ENCODE measurements around the gene ABHD17A.
"Not testable (repeated sequence)": the region's sequence is repeated elsewhere in the genome, so short reads cannot be mapped to it uniquely, and the experiment has no call there.

The ABHD17A gene

GRCh38 chr19:1910177-1910576, 24.9 kb upstream of the ABHD17A start:
- DNase-seq (ENCODE audit: low spot score): no peak

GRCh38 chr19:1909761-1910080, 24.4 kb upstream of the ABHD17A start:
- no peak for DNase-seq (ENCODE audit: low spot score)

- DNase-seq (ENCODE audit: low spot score): no peak
Measured at GRCh38 chr19:1908364-1908678, 23.0 kb upstream of the ABHD17A start.

- DNase-seq (ENCODE audit: low spot score): peak; percentile 25
Measured at GRCh38 chr19:1907563-1908363, 22.5 kb upstream of the ABHD17A start.

GRCh38 chr19:1906985-1907562, 21.8 kb upstream of the ABHD17A start:
- DNase-seq (ENCODE audit: low spot score): no peak

- no peak for DNase-seq (ENCODE audit: low spot score)
Measured at GRCh38 chr19:1905863-1906375, 20.6 kb upstream of the ABHD17A start.

GRCh38 chr19:1905110-1905862, 20.0 kb upstream of the ABHD17A start, which contains the start of the genes ADAT3 and SCAMP4:
TSS of gene ADAT3 (plus strand) at chr19:1905399. CDS start at chr19:1912048, 6,649 bp downstream.
TSS of gene SCAMP4 (plus strand) at chr19:1905399. CDS start at chr19:1915020, 9,621 bp downstream.
- peak; percentile 98 for DNase-seq (ENCODE audit: low spot score)

- DNase-seq (ENCODE audit: low spot score): no peak
Measured at GRCh38 chr19:1904860-1905109, 19.5 kb upstream of the ABHD17A start.

GRCh38 chr19:1902923-1903322, 17.6 kb upstream of the ABHD17A start:
- DNase-seq (ENCODE audit: low spot score): no peak

- DNase-seq (ENCODE audit: low spot score): peak; percentile 28
Measured at GRCh38 chr19:1901940-1902404, 16.7 kb upstream of the ABHD17A start.

- no peak for DNase-seq (ENCODE audit: low spot score)
Measured at GRCh38 chr19:1896508-1896907, 11.2 kb upstream of the ABHD17A start.

- DNase-seq (ENCODE audit: low spot score): no peak
Measured at GRCh38 chr19:1893791-1894190, 8.5 kb upstream of the ABHD17A start.

- DNase-seq (ENCODE audit: low spot score): no peak
Measured at GRCh38 chr19:1889907-1890306, 4.6 kb upstream of the ABHD17A start.

GRCh38 chr19:1888385-1888784, 3.1 kb upstream of the ABHD17A start:
- no peak for DNase-seq (ENCODE audit: low spot score)

GRCh38 chr19:1886360-1886759, 1.1 kb upstream of the ABHD17A start:
- DNase-seq (ENCODE audit: low spot score): not testable (repeated sequence)

- DNase-seq (ENCODE audit: low spot score): no peak
Measured at GRCh38 chr19:1884719-1885334, 469 bp downstream of the ABHD17A start.

- DNase-seq (ENCODE audit: low spot score): no peak
Measured at GRCh38 chr19:1884291-1884718, 991 bp downstream of the ABHD17A start.

GRCh38 chr19:1883784-1884183, 1.5 kb downstream of the ABHD17A start:
- DNase-seq (ENCODE audit: low spot score): no peak

- DNase-seq (ENCODE audit: low spot score): no peak
Measured at GRCh38 chr19:1882786-1883692, 2.3 kb downstream of the ABHD17A start.

- DNase-seq (ENCODE audit: low spot score): peak; percentile 74
Measured at GRCh38 chr19:1882089-1882785, 3.1 kb downstream of the ABHD17A start.
